ENCODE results near the gene SULT4A1.
A peak's percentile ranks its signal among the peaks of the same experiment; 100 is the strongest.

SULT4A1 gene

GRCh38 chr22:43887391-43887790, 25.1 kb upstream of the SULT4A1 start:
- ChIA-PET POLR2A (ENCODE audit: low non-redundant PET) (no interaction called here), CTCF (interaction anchor here (0.7 kb wide), 1 partner anchor 20 kb away, joined by 4 read pairs; no protein-coding TSS in a partner anchor)
- DNase-seq (ENCODE audit: low spot score), result no peak
- no peak for TF ChIP-seq CTCF (conservative IDR thresholded peaks at IDR 0.05; ENCODE audit: low read depth)
- H3K27ac ChIP-seq, result no peak overlapping the region

GRCh38 chr22:43886231-43886630, 23.9 kb upstream of the SULT4A1 start:
- CTCF ChIA-PET, result no interaction called here
- no peak for DNase-seq (ENCODE audit: low spot score)
- TF ChIP-seq CTCF (conservative IDR thresholded peaks at IDR 0.05; ENCODE audit: low read depth), result no peak
- POLR2A ChIA-PET (ENCODE audit: low non-redundant PET), result no interaction called here
- no peak overlapping the region for H3K27ac ChIP-seq

GRCh38 chr22:43885786-43886185, 23.5 kb upstream of the SULT4A1 start:
- no peak for TF ChIP-seq CTCF (conservative IDR thresholded peaks at IDR 0.05; ENCODE audit: low read depth)
- POLR2A ChIA-PET (ENCODE audit: low non-redundant PET), result no interaction called here
- no peak overlapping the region for H3K27ac ChIP-seq
- DNase-seq (ENCODE audit: low spot score), result no peak
- CTCF ChIA-PET, result interaction anchor here (1.2 kb wide), 1 partner anchor 10 kb away, joined by 3 read pairs; no protein-coding TSS in a partner anchor

- DNase-seq (ENCODE audit: low spot score), result no peak
- CTCF ChIA-PET, result interaction anchor here (0.5 to 1.2 kb wide), 5 partner anchors 10 to 541 kb away, joined by 3 to 4 read pairs (median 3); no protein-coding TSS in a partner anchor
- H3K27ac ChIP-seq, result no peak overlapping the region
- POLR2A ChIA-PET (ENCODE audit: low non-redundant PET), result no interaction called here
- TF ChIP-seq CTCF (conservative IDR thresholded peaks at IDR 0.05; ENCODE audit: low read depth), result peak; percentile 28; the same call in 1 of the 2 replicates
Observed at GRCh38 chr22:43885319-43885671, 23.0 kb upstream of the SULT4A1 start.

GRCh38 chr22:43884600-43885318, 22.4 kb upstream of the SULT4A1 start:
- DNase-seq (ENCODE audit: low spot score), result peak; percentile 44
- H3K27ac ChIP-seq, result no peak overlapping the region
- POLR2A ChIA-PET (ENCODE audit: low non-redundant PET), result no interaction called here
- CTCF ChIA-PET, result interaction anchor here (0.5 to 1.2 kb wide), 7 partner anchors 11 to 541 kb away, joined by 3 to 4 read pairs (median 3); no protein-coding TSS in a partner anchor
- TF ChIP-seq CTCF (conservative IDR thresholded peaks at IDR 0.05; ENCODE audit: low read depth), result peak; percentile 80

GRCh38 chr22:43883719-43884415, 21.6 kb upstream of the SULT4A1 start:
- H3K27ac ChIP-seq, result no peak overlapping the region
- ChIA-PET POLR2A (ENCODE audit: low non-redundant PET) (no interaction called here), CTCF (interaction anchor here (0.5 to 1.2 kb wide), 4 partner anchors 11 to 610 kb away, joined by 3 to 4 read pairs (median 4); no protein-coding TSS in a partner anchor)
- DNase-seq (ENCODE audit: low spot score), result no peak
- no peak for TF ChIP-seq CTCF (conservative IDR thresholded peaks at IDR 0.05; ENCODE audit: low read depth)
